ENCODE data around the gene CTNS.

DNA sequence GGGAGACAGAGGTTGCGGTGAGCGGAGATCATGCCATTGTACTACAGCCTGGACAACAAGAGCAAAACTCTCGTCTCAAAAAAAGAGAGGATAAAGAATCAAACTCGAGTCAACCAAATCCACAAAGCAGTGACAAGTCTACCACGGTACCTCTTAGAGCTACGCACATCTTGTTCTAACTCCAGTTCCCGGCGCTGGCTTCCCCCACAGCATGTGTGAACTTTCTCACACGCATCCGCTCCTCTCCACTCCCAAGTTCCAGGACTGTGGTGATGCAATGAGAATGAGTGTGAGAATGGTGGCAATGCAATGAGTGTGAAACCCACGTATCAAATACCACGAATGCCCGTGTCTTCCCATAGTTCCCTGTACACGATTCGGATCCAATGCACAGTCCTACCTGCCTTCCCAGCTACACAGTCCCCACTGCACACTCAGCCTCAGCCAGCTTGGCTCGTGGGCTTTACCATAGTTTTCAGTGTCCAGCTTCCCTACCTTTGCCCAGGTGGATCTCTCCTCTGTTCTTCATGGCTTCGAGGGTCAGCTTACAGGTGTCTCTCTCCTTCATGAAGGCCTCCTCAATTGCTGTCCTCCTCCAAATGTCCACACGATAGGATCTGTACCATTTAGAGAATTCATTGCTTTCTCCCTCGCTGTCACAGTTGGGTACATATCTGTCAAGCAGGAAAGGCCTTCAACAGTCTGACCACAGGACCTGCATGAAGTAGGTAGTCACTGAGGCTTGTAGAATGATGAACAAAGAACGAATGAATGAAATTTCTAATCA is 68.6 kb downstream of the CTNS start:
- no peak for TF ChIP-seq CTCF (IDR thresholded peaks at IDR 0.05)
- no peak for TF ChIP-seq EZH2 (IDR thresholded peaks at IDR 0.05)
